ENCODE measurements around the gene TPRA1. TPM values are rescaled to one million over a fixed set of nuclear protein-coding genes. Genes with fewer than 3 reads are reported as not detected.

Gene TPRA1
- total RNA-seq, 1 experiment from 2014 or later = 58.5 TPM

DNA sequence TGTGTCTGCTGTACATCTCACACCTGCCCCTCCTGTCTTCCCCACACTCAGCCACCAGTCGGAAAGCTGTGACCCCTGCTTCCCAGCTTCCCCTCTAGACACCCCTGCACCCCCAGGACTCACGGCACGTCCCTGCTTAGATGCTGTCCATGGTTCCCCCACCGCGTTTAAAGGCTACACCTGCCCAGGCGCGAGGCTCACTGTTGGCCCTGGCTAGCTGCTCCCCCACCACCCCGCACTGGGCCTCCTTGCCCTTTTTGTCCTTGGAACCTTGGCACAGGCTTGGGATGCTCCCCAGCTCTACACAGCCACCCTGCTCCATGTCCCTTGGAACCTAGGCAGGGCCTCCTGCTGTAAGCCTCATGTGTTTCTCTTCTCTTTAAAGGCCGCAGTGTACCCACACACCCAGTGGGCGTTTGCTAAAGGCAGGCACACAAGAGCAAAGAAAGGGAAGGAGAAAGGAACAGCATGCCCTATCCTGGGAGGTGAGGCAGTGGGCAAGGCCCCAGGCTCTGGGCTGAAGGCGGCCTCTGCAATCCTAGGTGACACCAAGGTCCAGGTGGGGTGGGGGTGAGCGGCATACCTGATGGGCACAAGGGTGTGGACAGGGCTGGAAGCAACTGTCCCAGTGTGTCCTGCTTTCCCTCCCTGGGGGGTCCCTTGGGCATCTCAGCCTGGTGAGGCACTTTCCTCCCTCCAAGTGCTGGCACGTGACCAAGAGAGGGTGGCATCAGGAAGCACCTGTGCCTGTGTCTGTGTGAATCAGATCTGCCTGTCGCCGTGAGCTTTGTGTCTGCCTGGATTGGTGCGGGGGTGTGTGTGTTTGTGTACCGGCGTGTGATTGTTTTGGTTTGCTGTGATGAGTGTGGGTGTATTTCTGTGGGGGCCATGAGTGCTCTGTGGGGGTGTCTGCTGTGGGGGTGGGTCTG lies 54.4 kb downstream of the TPRA1 start:
- H3K27ac ChIP-seq = no peak overlapping the region
- H2AFZ ChIP-seq = no peak overlapping the region
- H3F3A ChIP-seq (ENCODE audit: insufficient read depth, low read depth) = no peaks in the 10 kb centered on the region
- no peaks in the 10 kb centered on the region for H4K20me1 ChIP-seq (ENCODE audit: insufficient read depth)
- H3K9me2 ChIP-seq (ENCODE audit: insufficient read depth) = no peaks in the 10 kb centered on the region
- no peak for DNase-seq
- H3K36me3 ChIP-seq (ENCODE audit: low read depth) = no peaks in the 10 kb centered on the region
- peaks cover 54% of the 10 kb centered on the region for H3K27me3 ChIP-seq (ENCODE audit: insufficient read depth, low read depth)
- H3K9me3 ChIP-seq (ENCODE audit: insufficient read depth, low read depth) = no peaks in the 10 kb centered on the region
- intact Hi-C loops (cut with micrococcal nuclease; ENCODE audit: unreplicated experiment) = no loop called here
- TF ChIP-seq, protein P1, sequence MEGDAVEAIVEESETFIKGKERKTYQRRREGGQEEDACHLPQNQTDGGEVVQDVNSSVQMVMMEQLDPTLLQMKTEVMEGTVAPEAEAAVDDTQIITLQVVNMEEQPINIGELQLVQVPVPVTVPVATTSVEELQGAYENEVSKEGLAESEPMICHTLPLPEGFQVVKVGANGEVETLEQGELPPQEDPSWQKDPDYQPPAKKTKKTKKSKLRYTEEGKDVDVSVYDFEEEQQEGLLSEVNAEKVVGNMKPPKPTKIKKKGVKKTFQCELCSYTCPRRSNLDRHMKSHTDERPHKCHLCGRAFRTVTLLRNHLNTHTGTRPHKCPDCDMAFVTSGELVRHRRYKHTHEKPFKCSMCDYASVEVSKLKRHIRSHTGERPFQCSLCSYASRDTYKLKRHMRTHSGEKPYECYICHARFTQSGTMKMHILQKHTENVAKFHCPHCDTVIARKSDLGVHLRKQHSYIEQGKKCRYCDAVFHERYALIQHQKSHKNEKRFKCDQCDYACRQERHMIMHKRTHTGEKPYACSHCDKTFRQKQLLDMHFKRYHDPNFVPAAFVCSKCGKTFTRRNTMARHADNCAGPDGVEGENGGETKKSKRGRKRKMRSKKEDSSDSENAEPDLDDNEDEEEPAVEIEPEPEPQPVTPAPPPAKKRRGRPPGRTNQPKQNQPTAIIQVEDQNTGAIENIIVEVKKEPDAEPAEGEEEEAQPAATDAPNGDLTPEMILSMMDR (conservative IDR thresholded peaks at IDR 0.05) = no peak
- TF ChIP-seq EZH2 (IDR thresholded peaks at IDR 0.05; ENCODE audit: low read depth) = no peak
- H3K79me2 ChIP-seq (ENCODE audit: low read depth) = no peaks in the 10 kb centered on the region
- no peak overlapping the region for H3K4me2 ChIP-seq
- no TSS peak for BruUV-seq (replicated peaks)
- POLR2A ChIA-PET (ENCODE audit: unreplicated experiment) = interaction anchor here (0.6 kb wide), 1 partner anchor 852 kb away, joined by 6 read pairs; no protein-coding TSS in a partner anchor
- no peaks in the 10 kb centered on the region for H3K4me1 ChIP-seq (replicated peaks; ENCODE audit: insufficient read depth)
- CTCF ChIA-PET = no interaction called here
- H3K4me3 ChIP-seq = no peak overlapping the region

DNA sequence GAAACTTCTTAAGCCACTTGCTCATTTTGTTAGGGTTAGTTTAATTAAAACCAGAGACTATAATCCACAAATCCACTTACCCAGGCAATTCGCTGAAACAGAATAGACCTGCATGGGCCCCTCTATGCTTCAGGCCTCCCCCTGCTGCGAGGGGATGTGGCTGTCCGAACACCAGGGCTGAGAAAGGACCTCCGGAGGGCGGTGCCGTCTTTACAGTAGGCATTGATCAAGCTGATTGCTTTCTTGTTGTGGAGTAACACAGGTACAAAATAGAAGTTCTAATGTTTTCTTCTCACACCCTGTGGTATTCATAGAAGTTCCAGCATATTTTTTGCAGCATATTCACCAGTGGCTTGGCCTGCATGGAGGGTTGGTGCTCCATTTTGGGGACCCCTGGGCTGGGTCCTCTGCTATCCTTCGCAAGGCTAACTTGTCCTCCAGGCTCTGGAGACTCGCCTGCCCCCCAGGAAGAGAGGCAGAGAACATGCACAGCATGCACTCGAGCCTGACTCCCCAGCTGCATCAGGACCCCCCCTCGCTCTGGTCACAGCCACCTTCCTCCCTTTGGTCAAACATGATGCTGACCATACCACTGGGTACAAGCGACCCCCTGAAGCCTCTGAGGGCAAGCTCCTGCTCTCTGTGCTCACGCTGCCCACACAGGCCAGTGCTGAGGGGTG lies 55.3 kb downstream of the TPRA1 start:
- intact Hi-C loops (cut with micrococcal nuclease; ENCODE audit: unreplicated experiment) = no loop called here
- H2AFZ ChIP-seq = no peak overlapping the region
- H3K27ac ChIP-seq = no peak overlapping the region
- TF ChIP-seq EZH2 (IDR thresholded peaks at IDR 0.05; ENCODE audit: low read depth) = no peak
- TF ChIP-seq, protein P1 (conservative IDR thresholded peaks at IDR 0.05) = no peak
- BruUV-seq (replicated peaks) = no TSS peak
- H3K4me2 ChIP-seq = no peak overlapping the region
- H4K20me1 ChIP-seq (ENCODE audit: insufficient read depth) = no peaks in the 10 kb centered on the region
- no peaks in the 10 kb centered on the region for H3K79me2 ChIP-seq (ENCODE audit: low read depth)
- ChIA-PET CTCF (no interaction called here), POLR2A (ENCODE audit: unreplicated experiment) (interaction anchor here (0.6 kb wide), 1 partner anchor 264 kb away, joined by 5 read pairs; no protein-coding TSS in a partner anchor)
- H3K4me1 ChIP-seq (replicated peaks; ENCODE audit: insufficient read depth) = no peaks in the 10 kb centered on the region
- no peaks in the 10 kb centered on the region for H3F3A ChIP-seq (ENCODE audit: insufficient read depth, low read depth)
- peaks cover 46% of the 10 kb centered on the region for H3K27me3 ChIP-seq (ENCODE audit: insufficient read depth, low read depth)
- no peaks in the 10 kb centered on the region for H3K9me2 ChIP-seq (ENCODE audit: insufficient read depth)
- DNase-seq = no peak
- no peaks in the 10 kb centered on the region for H3K9me3 ChIP-seq (ENCODE audit: insufficient read depth, low read depth)
- no peaks in the 10 kb centered on the region for H3K36me3 ChIP-seq (ENCODE audit: low read depth)
- no peak overlapping the region for H3K4me3 ChIP-seq

DNA sequence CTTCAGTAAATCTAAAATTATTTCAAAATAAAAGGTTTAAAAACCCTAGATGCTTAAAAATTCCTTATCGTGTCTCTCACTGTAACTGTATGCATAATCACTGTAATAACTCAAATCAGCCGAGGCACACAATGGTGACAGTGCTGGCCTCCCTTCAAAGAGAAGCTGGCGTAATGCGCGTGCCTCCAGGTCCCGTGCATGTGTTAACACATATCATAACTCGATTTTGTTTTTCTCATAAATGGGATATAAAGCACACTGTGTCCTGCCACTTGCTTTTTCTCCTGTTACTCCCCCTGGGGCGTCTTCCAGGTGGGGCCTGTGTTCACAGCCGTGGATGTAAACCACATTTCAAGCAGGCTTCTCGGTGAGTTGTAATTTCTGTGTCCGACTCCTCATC lies 56.0 kb downstream of the TPRA1 start:
- H3K4me2 ChIP-seq = no peak overlapping the region
- H3K79me2 ChIP-seq (ENCODE audit: low read depth) = no peaks in the 10 kb centered on the region
- POLR2A ChIA-PET (ENCODE audit: unreplicated experiment) = no interaction called here
- BruUV-seq (replicated peaks) = no TSS peak
- no peaks in the 10 kb centered on the region for H3K9me2 ChIP-seq (ENCODE audit: insufficient read depth)
- CTCF ChIA-PET = no interaction called here
- no peaks in the 10 kb centered on the region for H3K36me3 ChIP-seq (ENCODE audit: low read depth)
- H3K4me1 ChIP-seq (replicated peaks; ENCODE audit: insufficient read depth) = no peaks in the 10 kb centered on the region
- intact Hi-C loops (cut with micrococcal nuclease; ENCODE audit: unreplicated experiment) = no loop called here
- peaks cover 43% of the 10 kb centered on the region for H3K27me3 ChIP-seq (ENCODE audit: insufficient read depth, low read depth)
- no peak overlapping the region for H3K4me3 ChIP-seq
- no peak for DNase-seq
- H4K20me1 ChIP-seq (ENCODE audit: insufficient read depth) = no peaks in the 10 kb centered on the region
- TF ChIP-seq EZH2 (IDR thresholded peaks at IDR 0.05; ENCODE audit: low read depth) = no peak
- TF ChIP-seq, protein P1 (conservative IDR thresholded peaks at IDR 0.05) = no peak
- no peak overlapping the region for H2AFZ ChIP-seq
- no peaks in the 10 kb centered on the region for H3F3A ChIP-seq (ENCODE audit: insufficient read depth, low read depth)
- no peaks in the 10 kb centered on the region for H3K9me3 ChIP-seq (ENCODE audit: insufficient read depth, low read depth)
- no peak overlapping the region for H3K27ac ChIP-seq

All from PC-9 (cell line).